LHCN-M2 (cell line): ENCODE results near the gene GPR18. TPM values are rescaled to one million over a fixed set of nuclear protein-coding genes. Genes with fewer than 3 reads are reported as not detected.
A peak's percentile ranks its signal among the peaks of the same experiment; 100 is the strongest.
"Not testable (repeated sequence)": the region's sequence is repeated elsewhere in the genome, so short reads cannot be mapped to it uniquely, and the experiment has no call there.

Source experiments
- DNase-seq: peaks from one replicate; pipeline ENCODE4 v3.0.0-alpha.2; 2012; ENCODE audit warnings: low read depth
- total RNA-seq: library from RNA; depleted of rRNA; stranded (reverse); fragments of >200 nt; gene quantifications from 2 replicates; pipeline ENCODE4 v1.2.3, GENCODE V29; 2014

The GPR18 gene
- total RNA-seq, 1 experiment from 2014 or later, result not detected

DNA sequence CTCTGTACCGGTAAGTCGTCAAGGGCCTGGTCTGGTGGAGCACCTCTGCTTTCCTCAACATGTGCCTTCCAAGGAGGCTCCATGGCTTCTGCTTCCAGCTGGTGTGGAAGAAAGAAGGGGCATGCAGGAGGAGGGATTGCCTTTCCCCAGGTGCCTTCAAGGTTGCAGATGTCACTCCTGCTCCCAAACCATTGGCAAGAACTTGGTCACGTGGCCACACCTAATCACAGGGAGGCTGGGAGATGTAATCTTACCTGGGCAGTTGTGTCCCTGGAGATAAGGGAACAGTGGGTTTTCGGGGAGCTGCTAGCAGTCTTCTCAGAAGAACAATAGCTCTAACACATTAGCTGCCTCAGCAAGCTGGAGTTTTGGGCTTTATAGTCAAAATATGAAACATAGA is 9.7 kb upstream of the GPR18 start:
- no peak for DNase-seq

- DNase-seq, result no peak
These were observed 8.6 kb upstream of the GPR18 start for GRCh38 chr13:99266827-99267226.

DNA sequence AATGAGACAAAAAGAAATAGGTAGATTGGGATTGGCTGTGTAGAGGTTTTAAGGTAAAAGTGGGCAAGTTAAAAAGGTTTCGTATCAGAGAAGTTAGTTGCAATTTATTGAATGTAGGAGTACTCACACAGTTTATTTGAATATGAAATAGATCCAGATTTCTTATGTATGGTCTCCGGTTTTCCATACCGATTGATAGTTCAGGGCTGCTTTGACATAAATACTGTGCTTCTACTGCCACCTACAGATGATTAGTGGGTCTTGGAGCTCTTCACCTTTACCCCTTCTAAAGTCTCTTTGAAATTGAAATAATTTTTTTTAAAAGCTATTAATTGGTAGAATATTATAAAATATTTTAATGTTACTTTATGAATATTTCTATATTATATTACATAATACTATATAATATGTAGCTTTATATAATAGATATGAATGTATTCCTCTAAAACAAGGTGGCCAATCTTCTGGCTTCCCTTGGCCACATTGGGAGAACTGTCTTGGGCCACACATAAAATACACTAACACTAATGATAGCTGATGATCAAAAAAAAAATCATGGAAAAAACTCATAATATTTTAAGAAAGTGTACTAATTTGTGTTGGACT is 7.7 kb upstream of the GPR18 start:
- DNase-seq, result peak; percentile 49

- DNase-seq, result no peak
These were observed 7.1 kb upstream of the GPR18 start for GRCh38 chr13:99265162-99265800.

DNA sequence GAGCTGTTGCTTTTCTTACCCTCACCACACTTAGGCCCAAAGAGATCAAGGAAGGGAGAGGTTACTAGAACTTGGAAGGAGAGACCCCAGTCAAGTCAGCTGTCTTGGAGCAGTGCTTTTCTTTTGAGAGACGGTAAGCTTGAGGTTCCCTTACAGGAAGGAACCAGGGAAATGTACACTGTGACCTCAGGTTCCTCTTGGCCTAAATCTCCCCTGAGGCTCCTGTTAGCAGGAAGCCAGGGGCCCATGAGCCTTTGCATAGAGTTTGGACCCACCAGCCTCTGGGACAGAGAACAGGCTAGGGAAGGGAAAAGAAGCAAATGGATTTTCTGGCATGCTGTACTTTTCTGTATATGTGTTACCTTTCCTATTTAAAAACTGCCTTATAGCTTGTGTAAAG is 5.9 kb upstream of the GPR18 start:
- no peak for DNase-seq

GRCh38 chr13:99263126-99263785 is 5.1 kb upstream of the GPR18 start:
- no peak for DNase-seq

- no peak for DNase-seq
These were observed 2.9 kb upstream of the GPR18 start for GRCh38 chr13:99261059-99261458.

DNA sequence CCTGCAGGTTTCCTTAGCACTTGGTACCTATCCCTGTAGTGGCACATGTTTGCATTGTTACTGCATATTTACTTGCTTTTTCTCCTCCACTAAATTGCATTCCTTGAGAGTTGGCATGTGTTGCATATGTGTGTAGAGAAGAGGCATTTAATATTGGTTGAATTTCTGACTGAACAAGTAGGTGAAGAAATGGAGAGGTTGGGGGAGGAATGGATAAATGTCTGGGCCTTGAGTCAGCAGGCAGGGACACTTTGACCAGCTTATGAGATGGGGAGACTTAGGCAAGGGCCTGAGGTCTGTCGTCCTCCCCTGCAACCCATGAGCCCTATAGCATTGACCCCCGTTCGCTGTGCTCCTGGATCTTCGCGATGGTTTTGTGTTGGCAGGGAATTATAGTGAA is 2.0 kb upstream of the GPR18 start:
- DNase-seq, result no peak

GRCh38 chr13:99258946-99259345 is 767 bp upstream of the GPR18 start:
- DNase-seq, result no peak

- DNase-seq, result no peak
These were observed 888 bp downstream of the GPR18 start for GRCh38 chr13:99257291-99257690.

GRCh38 chr13:99256709-99257108 is 1.5 kb downstream of the GPR18 start:
- no peak for DNase-seq

DNA sequence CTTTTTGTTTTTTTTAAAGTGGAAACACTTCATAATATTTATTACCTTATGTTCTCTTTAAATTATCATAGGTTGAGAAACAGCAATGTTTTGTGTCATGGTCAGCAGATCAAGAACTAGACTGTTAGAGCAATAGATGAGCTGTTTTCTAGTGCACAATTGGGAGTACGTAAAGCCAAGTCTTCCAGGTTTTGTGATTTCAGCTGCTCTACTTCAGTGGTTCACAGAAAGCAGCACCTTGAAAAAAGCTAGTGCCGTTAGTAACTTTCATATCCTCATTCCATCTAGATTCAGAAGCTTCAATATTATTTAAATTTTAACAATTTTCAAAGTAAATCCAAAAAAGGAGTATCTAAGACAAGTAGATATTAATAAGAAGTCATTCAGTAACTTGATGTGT is 1.9 kb downstream of the GPR18 start:
- no peak for DNase-seq

DNA sequence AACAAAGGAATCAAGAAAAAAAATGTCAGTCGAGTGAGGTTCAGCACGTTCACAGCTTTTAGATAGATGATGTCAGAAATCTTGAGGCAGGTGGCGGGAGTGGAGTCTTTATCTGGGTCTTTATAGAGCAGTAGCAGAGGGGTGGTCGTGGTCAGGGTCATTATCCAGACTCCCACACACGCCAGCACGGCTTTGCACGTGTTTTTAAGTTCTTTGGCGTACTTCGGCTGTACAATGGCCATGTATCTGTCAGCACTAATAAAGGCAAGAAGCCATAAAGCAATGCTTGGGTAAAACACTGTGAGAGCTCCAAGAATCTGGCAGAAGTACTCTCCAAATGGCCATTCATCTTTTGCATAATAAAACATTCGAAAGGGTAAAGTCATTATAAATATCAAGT is 2.9 kb downstream of the GPR18 start:
- DNase-seq, result no peak

GRCh38 chr13:99254830-99255229 is 3.3 kb downstream of the GPR18 start:
- DNase-seq, result no peak

DNA sequence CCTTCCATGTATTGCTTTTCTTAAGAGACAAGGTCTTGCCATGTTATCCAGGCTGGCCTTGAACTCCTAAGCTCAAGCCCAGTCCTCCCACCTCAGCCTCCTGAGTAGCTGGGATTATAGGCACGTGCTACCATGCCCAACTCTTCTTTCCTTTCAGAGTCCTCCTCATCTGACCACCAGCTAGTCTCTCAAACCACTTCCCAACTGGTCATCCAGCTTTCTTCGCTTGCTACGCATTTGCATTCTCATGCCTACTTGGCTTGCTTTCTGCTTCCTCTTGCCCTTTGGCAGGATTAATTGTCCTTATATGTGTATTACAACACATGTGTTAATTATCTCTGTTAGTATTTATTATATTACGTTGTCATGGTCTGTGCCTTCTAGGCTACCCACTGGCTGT is 6.3 kb downstream of the GPR18 start:
- no peak for DNase-seq

GRCh38 chr13:99250982-99251825 is 7.0 kb downstream of the GPR18 start:
- DNase-seq, result no peak

GRCh38 chr13:99249606-99250005 is 8.6 kb downstream of the GPR18 start:
- DNase-seq, result not testable (repeated sequence)

GRCh38 chr13:99249178-99249577 is 9.0 kb downstream of the GPR18 start:
- DNase-seq, result not testable (repeated sequence)

GRCh38 chr13:99246100-99246499 is 12.1 kb downstream of the GPR18 start:
- no peak for DNase-seq

DNA sequence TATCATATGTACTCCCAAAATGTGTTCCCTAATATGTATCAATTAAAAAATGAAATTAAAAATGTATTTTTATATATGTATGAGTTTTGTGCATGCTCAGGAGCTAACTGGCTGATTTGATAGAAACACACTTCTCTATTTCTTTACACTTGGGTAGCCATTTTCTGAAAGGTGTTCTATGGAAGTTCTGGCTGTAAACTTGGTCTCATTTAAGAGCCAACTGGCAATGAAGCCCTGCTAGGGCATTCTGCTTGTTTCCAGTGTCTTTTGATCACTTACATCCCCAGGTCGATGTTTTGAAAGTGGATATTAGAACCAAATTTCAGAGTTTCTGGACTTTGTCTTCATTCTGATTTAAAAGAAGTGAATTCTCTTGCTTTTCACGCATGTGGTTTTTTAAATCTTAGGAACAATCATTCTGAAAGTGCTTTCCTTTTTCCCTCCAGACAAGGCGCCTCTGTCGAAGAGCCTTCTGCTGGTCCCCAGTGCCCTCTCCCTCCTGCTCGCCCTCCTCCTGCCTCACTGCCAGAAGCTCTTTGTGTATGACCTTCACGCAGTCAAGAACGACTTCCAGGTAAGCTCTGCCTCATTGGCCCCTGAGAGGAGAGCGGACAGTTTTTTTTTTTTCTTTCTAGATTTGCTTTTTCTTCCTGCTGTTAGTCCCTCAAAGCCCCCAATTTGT is 20.1 kb downstream of the GPR18 start:
- no peak for DNase-seq

DNA sequence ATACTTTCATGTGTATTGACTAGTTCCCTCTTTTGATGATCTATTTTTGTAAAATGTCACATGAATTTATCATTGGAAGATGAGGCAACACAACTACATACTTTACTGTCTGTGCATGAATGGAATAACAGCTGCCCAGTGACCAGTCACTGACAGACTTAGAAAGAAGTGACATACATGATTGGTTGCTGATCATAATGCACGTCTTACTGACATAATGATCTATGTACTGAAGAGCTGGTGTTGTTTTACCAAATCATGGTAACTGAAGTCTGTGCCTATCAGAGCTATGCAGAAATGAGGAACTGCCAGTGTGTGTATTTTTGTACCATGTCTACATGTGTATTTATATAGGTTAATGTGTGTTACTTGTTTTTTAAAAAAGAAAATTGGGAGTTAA is 26.5 kb downstream of the GPR18 start:
- peak; percentile 24 for DNase-seq

DNA sequence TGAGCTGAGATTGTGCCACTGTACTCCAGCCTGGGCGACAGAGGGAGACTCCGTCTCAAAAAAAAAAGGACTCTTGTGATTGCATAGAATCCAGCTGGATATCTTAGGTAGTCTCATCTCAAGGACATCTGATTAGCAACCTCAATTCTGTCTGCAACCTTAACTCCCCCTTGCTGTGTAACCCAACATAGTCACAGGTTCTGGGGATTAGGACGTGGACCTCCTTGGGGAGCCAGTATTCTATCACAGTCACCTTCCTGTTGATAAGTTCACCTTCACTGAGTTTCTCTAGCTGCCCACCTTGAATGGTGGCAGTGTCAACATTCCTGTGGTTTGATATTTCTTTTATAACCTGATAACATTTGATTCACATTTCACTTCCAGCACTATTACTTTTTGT is 27.2 kb downstream of the GPR18 start:
- DNase-seq, result no peak
